GM12874 (cell line): ENCODE results near the gene C16orf46.

ENCODE experiments used
- TF ChIP-seq, protein P1 (sequence below): IDR thresholded peaks from 2 replicates; pipeline ENCODE4 v1.5.1; 2011; ENCODE audit warnings: low read depth, mild to moderate bottlenecking, control low read depth, low read length, moderate library complexity; ENCODE audit not compliant: insufficient read depth

The C16orf46 gene

DNA sequence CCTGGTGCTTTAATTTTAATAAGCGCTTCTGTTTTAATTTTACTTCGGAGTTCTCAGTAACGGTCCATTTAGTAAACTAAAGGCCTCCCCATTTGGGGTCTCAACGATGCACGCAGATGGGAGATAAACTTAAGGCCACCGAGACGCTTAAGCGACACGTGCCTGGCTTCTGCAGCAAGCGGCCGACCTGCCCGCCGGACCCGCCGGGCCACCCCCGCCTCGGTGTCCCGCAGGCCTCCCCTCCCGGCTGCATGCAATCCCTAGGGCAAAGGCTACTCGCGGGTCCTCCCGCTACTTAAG lies 18.6 kb upstream of the C16orf46 start:
- TF ChIP-seq, protein P1, sequence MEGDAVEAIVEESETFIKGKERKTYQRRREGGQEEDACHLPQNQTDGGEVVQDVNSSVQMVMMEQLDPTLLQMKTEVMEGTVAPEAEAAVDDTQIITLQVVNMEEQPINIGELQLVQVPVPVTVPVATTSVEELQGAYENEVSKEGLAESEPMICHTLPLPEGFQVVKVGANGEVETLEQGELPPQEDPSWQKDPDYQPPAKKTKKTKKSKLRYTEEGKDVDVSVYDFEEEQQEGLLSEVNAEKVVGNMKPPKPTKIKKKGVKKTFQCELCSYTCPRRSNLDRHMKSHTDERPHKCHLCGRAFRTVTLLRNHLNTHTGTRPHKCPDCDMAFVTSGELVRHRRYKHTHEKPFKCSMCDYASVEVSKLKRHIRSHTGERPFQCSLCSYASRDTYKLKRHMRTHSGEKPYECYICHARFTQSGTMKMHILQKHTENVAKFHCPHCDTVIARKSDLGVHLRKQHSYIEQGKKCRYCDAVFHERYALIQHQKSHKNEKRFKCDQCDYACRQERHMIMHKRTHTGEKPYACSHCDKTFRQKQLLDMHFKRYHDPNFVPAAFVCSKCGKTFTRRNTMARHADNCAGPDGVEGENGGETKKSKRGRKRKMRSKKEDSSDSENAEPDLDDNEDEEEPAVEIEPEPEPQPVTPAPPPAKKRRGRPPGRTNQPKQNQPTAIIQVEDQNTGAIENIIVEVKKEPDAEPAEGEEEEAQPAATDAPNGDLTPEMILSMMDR = no peak

DNA sequence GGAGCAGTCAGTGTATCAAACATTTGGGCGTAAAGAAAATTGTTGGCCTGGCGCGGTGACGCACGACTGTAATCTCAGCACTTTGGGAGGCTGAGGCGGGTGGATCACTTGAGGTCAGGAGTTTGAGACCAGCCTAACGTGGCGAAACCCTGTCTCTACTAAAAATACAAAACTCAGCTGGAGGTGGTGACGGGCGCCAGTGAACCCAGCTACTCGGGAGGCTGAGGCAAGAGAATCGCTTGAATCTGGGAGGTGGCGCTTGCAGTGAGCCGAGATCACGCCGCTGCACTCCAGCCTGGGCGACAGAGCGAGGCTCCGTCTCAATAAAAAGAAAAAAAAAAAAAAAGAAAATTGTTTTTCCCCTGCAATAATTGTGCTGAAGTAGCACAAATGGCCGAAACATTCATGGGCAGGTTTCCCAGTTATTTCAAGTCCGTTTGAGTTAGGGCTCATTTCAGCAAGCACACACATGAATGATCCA lies 17.8 kb upstream of the C16orf46 start:
- TF ChIP-seq, protein P1 = no peak

DNA sequence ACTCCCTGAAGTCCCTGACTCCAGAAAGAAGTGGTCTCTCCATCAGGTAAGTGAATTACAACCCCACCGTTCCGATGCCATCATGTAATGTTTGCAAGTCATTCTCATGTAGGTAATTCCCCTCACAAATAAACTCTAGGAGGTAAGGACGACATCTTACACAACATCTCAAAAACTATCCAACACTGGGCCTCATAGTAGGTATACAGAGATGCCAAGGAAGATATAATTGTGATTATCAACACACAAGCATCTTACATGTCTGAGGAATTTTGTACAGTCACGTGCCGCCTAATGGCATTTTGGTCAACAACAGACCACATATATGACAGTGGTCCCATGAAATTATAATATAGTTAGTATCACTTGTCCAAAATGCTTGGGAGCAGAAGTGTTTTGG lies 11.8 kb upstream of the C16orf46 start:
- TF ChIP-seq, protein P1 = no peak

DNA sequence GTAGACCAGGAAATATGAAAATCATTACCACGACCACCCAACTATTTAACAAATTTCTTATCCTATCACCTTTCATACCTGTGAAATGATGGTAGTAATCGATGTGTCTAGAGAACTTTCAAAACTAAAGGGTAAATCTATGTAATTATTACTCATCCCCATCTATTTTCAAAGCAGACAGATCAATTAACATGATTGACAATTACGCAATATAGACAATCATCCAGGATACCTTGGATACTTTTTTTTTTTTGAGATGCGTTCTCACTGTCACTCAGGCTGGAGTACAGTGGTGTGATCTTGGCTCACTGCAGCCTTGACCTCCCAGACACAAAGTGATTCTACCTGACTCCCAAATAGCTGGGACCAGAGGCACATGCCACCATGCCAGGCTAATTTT lies 4.0 kb upstream of the C16orf46 start:
- TF ChIP-seq, protein P1 = no peak

DNA sequence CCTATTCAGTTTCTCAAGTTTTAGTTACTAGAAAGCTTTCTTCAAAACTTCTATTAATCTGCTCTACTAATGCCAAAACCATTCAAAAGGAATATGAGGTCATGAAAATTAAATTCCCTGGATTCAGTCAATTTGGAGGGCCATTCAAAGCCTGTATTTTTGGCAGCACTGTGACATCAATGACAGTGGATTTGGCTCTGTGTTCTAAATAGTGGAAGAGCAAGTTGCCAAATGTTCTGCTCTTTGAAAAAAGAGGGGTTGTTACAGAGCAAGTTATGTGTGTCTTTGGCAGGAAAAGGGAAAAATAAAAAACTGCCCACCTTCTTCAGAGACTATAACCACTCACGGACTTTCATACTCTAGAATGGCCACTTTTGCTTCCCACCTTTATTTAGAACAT lies 3.2 kb upstream of the C16orf46 start:
- TF ChIP-seq, protein P1 = no peak

DNA sequence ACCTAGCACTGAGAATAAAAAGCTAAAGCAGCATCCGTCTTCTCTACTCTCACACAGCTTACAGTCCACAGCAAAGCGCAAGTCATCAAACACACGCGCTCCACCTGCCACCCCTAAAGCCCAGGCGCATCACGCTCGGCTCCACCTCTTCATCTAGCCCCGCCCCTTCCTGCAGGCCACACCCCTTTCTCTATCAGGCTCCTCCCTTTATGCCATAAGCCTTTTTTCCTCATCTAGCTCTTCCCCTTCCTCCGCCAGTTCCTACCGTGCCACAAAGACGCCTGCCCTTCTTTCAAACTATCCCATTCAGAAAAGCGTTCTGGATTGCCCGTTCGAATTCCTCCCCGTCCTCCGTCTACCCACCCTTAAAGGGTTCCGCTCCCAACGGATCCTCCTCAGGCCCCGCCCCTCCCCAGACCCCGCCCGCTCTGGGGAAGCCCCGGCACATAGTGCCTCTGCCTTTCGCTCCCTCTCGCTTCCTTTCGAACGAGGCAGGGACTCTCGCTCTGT lies 417 bp downstream of the C16orf46 start:
- TF ChIP-seq, protein P1 = no peak

DNA sequence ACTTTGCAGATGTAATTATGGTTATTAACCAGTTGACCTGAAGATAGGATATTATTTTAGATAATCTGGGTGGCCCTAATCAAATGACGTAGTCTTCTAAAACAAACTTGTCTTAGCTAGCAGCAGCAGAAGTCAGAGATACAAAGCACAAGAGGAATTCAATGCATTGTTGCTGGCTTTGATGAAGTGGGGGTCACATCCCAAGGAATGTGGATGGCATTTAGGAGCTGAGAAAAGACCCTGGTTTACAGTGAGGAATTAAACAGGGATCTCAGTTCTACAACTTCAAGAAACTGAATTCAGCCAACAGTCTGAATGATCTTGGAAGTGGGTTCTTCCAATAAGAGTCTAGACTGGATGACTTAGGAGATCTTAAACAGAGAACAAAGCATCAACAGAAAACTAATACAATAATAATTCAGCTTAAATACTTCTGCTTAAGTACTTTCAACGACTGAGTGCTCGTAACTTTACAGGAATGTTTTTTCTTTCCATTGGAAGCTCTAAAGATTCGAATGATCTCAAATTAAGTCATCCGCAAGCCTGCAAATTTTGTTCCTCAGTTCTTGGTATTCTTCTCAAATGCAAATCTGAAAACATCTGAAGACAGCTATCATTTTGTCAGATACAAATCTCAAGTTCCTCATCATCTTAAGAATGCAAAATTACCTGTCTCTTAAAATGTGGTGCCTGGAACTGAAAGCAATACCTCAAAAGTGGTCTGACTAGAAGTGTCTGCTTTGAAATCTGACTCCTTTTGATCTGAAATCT lies 3.3 kb downstream of the C16orf46 start:
- TF ChIP-seq, protein P1 = no peak

DNA sequence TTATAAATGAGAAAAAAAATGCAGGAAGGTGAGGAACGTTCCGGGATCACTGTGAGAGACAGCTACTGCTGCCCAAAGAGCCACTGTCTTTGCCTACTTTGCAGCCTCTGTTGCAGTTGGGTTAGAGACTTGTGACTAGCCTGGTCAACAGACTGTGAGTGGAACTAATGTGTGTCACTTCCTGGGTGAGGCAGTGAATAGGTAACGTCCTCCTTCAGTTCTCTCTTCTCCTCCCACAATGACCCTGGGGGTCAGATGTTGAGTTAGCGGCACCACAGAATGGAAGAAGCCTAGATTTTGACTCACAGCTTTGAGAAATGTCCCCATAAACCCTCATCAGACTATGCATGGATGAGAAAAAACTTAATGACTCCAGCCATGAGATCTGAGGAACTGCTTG lies 5.2 kb downstream of the C16orf46 start:
- TF ChIP-seq, protein P1 = no peak
